Subcutaneous adipose tissue (tissue), 4 donors: ENCODE measurements around the gene UBE2V1. TPM values are rescaled to one million over a fixed set of nuclear protein-coding genes. Genes with fewer than 3 reads are reported as not detected.

ENCODE experiments used
- total RNA-seq, 4 donors: library from RNA; depleted of rRNA; stranded (reverse); fragments of >200 nt; gene quantifications; one replicate each; pipeline ENCODE4 v1.1.0, GENCODE V29; 2016
- TF ChIP-seq, protein P1 (sequence below): fragments of 450-650 bp; IDR thresholded peaks from one replicate; pipeline ENCODE4 v1.5.1; 2016; ENCODE audit warnings: low read depth, mild to moderate bottlenecking, control low read depth, antibody characterized with exemption, moderate library complexity

Gene UBE2V1
- total RNA-seq, 4 donors from 2014 or later, result 61.9 to 117 (median 95.1) TPM

DNA sequence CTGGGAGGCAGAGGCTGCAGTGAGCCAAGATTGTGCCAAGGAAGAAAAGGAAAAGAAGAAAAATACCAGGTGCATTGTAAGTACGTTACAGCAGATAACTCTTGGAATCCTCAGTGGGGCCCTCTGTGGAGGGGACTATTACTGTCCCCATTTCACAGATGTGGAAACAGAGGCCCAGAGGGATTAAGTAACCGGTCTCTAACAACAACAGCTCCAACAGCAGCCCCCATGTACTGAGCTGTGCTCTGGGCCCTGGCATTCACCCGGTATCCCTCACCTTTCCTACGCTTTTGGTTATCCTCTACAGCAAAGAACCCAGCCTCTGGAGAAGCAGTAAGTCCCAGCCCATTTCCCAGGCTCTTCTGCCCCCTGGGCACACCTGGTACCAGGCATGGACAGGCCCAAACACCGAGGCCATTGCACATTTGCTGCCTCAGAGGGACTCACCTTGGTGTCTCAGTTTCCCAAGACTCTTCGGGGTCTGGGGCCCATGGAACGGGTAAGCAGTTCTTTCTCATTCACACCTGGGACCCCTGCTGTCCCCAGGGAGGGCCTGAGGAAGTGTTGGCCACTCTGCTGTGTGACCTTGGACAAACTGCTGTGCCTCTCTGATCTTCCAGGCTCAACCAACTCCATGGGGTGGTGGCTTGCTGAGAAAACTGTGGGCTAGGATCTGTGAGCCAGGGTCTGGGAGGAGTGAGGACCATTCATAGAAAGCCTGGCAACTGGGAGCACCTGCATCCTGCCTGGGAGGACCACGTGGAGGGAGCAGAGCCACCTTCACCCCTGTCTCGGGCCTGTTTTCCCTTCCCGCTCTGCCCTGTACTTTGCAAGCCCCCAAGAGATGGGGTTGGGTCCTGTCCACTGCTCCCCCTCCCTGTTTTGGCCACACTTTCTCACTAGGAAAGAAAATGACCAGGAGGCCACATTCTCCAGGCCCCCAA is 70.3 kb downstream of the UBE2V1 start:
- TF ChIP-seq, protein P1, sequence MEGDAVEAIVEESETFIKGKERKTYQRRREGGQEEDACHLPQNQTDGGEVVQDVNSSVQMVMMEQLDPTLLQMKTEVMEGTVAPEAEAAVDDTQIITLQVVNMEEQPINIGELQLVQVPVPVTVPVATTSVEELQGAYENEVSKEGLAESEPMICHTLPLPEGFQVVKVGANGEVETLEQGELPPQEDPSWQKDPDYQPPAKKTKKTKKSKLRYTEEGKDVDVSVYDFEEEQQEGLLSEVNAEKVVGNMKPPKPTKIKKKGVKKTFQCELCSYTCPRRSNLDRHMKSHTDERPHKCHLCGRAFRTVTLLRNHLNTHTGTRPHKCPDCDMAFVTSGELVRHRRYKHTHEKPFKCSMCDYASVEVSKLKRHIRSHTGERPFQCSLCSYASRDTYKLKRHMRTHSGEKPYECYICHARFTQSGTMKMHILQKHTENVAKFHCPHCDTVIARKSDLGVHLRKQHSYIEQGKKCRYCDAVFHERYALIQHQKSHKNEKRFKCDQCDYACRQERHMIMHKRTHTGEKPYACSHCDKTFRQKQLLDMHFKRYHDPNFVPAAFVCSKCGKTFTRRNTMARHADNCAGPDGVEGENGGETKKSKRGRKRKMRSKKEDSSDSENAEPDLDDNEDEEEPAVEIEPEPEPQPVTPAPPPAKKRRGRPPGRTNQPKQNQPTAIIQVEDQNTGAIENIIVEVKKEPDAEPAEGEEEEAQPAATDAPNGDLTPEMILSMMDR, result no peak

DNA sequence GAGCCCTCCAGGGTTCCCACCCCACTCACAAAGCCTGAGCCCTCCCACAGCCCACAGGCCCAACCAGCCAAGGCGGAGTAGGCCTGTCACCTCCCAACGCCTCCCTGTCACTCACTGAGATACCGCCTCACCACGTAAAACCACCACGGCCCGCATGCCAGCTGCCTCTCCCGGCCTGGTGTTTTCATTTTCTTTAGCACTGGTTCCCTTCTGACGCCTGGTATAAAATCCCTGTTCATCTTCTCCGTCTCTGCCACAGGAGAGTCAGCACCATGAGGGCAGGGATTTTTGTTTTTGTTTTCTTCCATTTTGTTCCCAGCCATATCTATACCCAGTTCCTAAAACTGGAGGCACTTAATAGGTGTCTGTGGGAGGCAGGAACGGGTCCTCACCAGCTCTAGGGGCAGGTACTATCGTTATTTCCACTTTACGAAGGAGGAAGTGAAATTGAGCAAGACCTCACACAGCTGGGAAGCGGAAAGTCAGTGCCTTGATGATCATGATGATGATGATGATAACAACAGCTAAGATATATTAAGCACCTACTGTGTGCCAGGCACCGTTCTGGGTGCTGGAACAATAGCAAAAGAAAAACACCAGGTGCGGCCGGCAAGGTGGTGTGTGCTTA is 71.6 kb downstream of the UBE2V1 start:
- TF ChIP-seq, protein P1, result no peak

DNA sequence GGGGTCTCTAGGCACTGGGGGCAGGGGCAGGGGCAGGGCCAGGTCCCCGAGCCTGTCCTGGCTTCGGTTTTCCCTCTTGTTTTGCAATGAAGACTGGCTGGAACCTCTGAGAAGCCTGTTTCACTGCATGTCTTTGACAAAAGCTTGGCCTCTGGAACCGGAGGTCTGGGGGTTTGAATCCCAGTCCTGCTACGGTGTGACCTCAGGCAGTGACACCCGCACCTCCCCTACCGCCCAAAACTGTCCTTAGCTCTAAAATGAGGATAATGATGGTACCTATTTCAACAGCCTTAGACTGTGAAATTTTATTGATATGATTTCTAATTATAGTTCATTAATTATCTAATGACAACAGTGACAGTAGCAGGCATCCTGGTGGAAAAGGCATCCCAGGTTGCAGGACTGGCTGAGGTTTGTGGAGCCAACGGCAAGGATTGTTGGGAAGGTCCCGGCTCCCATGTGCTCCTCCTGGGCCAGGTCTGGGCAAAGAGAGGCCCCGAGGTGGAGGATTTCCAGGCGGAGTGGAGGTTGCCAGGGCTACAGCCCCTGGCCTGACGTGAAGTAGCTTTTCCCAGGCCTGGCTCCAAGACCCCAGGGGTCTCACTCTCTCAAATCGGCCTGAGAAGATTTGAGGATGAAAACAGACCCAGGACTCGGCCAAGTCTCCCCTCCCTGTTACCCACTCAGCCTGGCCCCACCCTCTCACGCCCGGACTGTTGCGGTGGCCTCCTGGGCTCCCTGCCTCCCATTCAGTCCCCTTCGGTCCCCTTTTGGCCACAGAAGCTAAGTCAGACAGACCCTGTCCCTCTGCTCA is 72.3 kb downstream of the UBE2V1 start:
- TF ChIP-seq, protein P1, result no peak

DNA sequence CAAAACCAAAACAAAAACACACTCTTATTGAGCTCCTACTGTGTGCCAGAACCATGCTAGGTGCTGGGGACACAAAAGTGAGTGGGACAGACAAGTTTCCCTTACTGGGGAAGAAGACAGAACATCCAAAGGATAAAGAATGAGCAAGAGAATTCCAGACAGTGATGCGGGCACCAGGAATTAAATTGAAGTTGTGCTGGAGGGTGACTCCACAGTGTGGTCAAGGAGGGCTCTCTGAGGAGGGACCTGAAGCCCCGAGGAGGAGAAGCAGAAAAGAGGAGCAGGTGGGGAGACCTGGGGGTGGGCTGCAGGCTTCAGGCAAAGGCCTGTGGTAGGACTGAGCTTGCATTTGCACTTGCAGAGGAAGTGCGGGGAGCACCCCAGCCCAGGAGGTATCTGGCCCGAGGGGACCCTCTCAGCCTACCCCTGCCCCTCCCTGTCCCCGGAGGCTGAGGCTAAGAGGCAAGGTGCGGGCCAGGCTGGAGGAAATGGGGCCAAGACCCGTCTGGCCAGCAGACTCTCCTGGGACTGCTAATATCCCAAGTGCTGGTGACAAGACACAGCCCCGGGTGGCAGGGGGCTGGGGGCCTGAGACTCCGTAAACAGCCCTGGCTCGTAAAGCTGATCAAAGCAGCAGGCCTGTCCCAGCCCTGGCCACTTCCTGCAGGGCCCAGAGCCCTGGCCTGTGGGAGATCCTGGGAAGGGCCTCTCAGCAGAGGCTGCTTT is 73.1 kb downstream of the UBE2V1 start:
- TF ChIP-seq, protein P1, result no peak

DNA sequence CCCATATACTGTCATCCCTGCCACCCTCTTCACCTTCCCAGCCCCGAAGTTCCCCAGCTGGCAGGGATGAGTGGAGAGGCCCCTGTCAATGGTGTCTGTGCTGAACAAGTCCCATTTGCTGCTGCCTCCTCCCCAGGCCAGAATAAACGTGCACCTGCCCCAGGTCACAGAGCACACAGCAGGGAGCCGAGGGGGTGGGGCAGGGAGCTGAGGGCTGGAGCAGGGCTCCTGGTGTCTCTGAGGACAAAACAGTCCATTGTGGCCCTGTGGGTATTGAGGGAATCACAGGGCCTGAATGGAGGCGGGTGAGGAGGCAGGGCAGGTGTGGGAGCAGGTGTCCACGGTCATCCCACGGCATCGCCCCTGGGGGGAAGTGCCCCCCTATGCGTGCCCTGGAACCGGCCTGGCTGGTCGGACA is 74.4 kb downstream of the UBE2V1 start:
- TF ChIP-seq, protein P1, result no peak

DNA sequence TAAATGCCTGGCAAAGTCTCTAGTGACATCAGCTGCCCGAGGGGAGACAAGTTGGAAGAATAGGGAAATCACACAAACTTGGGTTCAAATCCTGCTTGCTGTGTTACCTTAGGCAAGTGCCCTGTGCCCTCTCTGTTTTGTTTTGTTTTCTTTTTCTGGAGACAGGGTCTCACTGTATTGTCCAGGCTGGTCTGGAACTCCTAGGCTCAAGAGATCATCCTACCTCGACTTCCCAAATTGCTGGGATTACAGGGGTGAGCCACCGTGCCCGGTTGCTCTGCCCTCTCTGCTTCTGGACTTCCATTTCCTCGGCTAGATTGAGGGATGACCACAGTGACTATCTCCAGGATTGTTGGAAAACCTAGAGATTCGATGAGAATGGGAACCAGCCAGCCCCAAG is 74.8 kb downstream of the UBE2V1 start:
- TF ChIP-seq, protein P1, result no peak
